K562 (cell line): ENCODE measurements around the gene TMEM151A.

ENCODE experiments used
- CTCF ChIP-seq, 3 experiments: IDR thresholded peaks in 2 of 3; conservative IDR thresholded peaks in 1 of 3; 2 replicates each; pipeline ENCODE4 v1.5.1; 2011 to 2012; ENCODE audit warnings: low read length in 3 of 3, mild to moderate bottlenecking in 3 of 3, control low read depth in 2 of 3, improper control_type of control experiment in 1 of 3, inconsistent platforms in 1 of 3, low read depth in 1 of 3, mixed read lengths in 1 of 3, moderate library complexity in 1 of 3; ENCODE audit not compliant: insufficient read depth in 2 of 3
- GATA2 ChIP-seq: sonication (generic); formaldehyde crosslinking; IDR thresholded peaks from 2 replicates; pipeline ENCODE4 v1.4.0; 2020; ENCODE audit warnings: mild to moderate bottlenecking, missing genetic modification reagents
- TCF3 ChIP-seq: sonication (generic); formaldehyde crosslinking; IDR thresholded peaks from 2 replicates; pipeline ENCODE4 v1.4.0; 2020; ENCODE audit warnings: mild to moderate bottlenecking, missing genetic modification reagents
- ZNF639 ChIP-seq, 2 experiments: fragments of 200-800 bp in 1 of 2; sonication (Bioruptor generic) in 1 of 2; sonication (generic) in 1 of 2; formaldehyde crosslinking in 1 of 2; IDR thresholded peaks in 1 of 2; conservative IDR thresholded peaks in 1 of 2; 2 replicates each; pipeline versions ENCODE4 v1.5.0 to v1.6.1; 2016 to 2020; ENCODE audit warnings: missing compliant biosample characterization in 1 of 2, missing genetic modification characterization in 1 of 2, missing genetic modification reagents in 1 of 2

GRCh38 chr11:66242095-66242765 lies 49.5 kb upstream of the TMEM151A start:
- TF ChIP-seq CTCF (IDR thresholded peaks at IDR 0.05 in 2 of 3, conservative IDR thresholded peaks at IDR 0.05 in 1 of 3; ENCODE audit: insufficient read depth in 2 of 3, low read depth in 1 of 3, low read length in 3 of 3) (no peak), TCF3 (CRISPR knock-in tag) (no peak), ZNF639 (CRISPR knock-in tag; conservative IDR thresholded peaks at IDR 0.05 in 1 of 2, IDR thresholded peaks at IDR 0.05 in 1 of 2) (no peak), GATA2 (CRISPR knock-in tag) (no peak)
